ENCODE results near the gene TUSC2. TPM values are rescaled to one million over a fixed set of nuclear protein-coding genes. Genes with fewer than 3 reads are reported as not detected.
A peak's percentile ranks its signal among the peaks of the same experiment; 100 is the strongest.
"Not testable (repeated sequence)": the region's sequence is repeated elsewhere in the genome, so short reads cannot be mapped to it uniquely, and the experiment has no call there.

Gene TUSC2
- total RNA-seq, 2 experiments from 2014 or later = 23.1 to 24.7 TPM

- Histone ChIP-seq H3K27me3 (ENCODE audit: control insufficient read depth in 1 of 2, insufficient read depth in 2 of 2, low read length in 2 of 2) (no peaks in the 10 kb centered on the region), H3K27ac (ENCODE audit: low read depth in 1 of 2, low read length in 2 of 2) (no peak overlapping the region), H3K36me3 (ENCODE audit: insufficient read depth, low read length) (peaks cover 36% of the 10 kb centered on the region), H3K9me3 (ENCODE audit: control insufficient read depth in 1 of 2, insufficient read depth in 1 of 2, low read length in 2 of 2) (no peaks in the 10 kb centered on the region), H3K4me3 (ENCODE audit: low read length) (no peak overlapping the region), H3K4me1 (ENCODE audit: insufficient read depth, low read length) (peaks cover 24% of the 10 kb centered on the region)
- Mint-ChIP-seq H3K27me3 (no peaks in the 10 kb centered on the region), H3K9me3 (no peaks in the 10 kb centered on the region), H3K27ac (no peak overlapping the region), H3K4me1 (ENCODE audit: low read depth) (peaks cover 20% of the 10 kb centered on the region), H3K36me3 (ENCODE audit: low read depth) (peaks cover 32% of the 10 kb centered on the region), H3K4me3 (no peak overlapping the region)
- POLR2A ChIA-PET = interaction anchor here (1.6 kb wide), 1 partner anchor 62 kb away, joined by 4 read pairs; the partner anchor contains the start of genes CYB561D2 and NPRL2
- intact Hi-C loops (cut with DNase I, micrococcal nuclease) = no loop called here
- ATAC-seq (ENCODE audit: poor library complexity) (no peak), DNase-seq (peak in 1 of 14 experiments; percentile 25)
- no peak for TF ChIP-seq CTCF (IDR thresholded peaks at IDR 0.05)
- CTCF ChIA-PET = interaction anchor here (1.8 kb wide), 1 partner anchor 14 kb away, joined by 3 read pairs; no protein-coding TSS in a partner anchor
Observed at GRCh38 chr3:50288387-50289007, 39.5 kb downstream of the TUSC2 start.

GRCh38 chr3:50287262-50287661 is 40.8 kb downstream of the TUSC2 start:
- Histone ChIP-seq H3K4me3 (ENCODE audit: low read length) (no peak overlapping the region), H3K27me3 (ENCODE audit: control insufficient read depth in 1 of 2, insufficient read depth in 2 of 2, low read length in 2 of 2) (no peaks in the 10 kb centered on the region), H3K4me1 (ENCODE audit: insufficient read depth, low read length) (peaks cover 17% of the 10 kb centered on the region), H3K27ac (ENCODE audit: low read depth in 1 of 2, low read length in 2 of 2) (no peak overlapping the region), H3K9me3 (ENCODE audit: control insufficient read depth in 1 of 2, insufficient read depth in 1 of 2, low read length in 2 of 2) (no peaks in the 10 kb centered on the region), H3K36me3 (ENCODE audit: insufficient read depth, low read length) (peaks cover 36% of the 10 kb centered on the region)
- ChIA-PET POLR2A (no interaction called here), CTCF (interaction anchor here (1.8 kb wide), 1 partner anchor 13 kb away, joined by 3 read pairs; no protein-coding TSS in a partner anchor)
- H3K36me3 Mint-ChIP-seq (ENCODE audit: low read depth) = peaks cover 28% of the 10 kb centered on the region
- intact Hi-C loops (cut with DNase I, micrococcal nuclease) = no loop called here
- DNase-seq (peak in 1 of 14 experiments; percentile 10), ATAC-seq (ENCODE audit: poor library complexity) (no peak)
- H3K4me1 Mint-ChIP-seq (ENCODE audit: low read depth) = peaks cover 9% of the 10 kb centered on the region
- TF ChIP-seq CTCF (IDR thresholded peaks at IDR 0.05) = no peak
- no peaks in the 10 kb centered on the region for H3K9me3 Mint-ChIP-seq
- H3K27me3 Mint-ChIP-seq = no peaks in the 10 kb centered on the region
- no peak overlapping the region for H3K4me3 Mint-ChIP-seq
- no peak overlapping the region for H3K27ac Mint-ChIP-seq

- Mint-ChIP-seq H3K4me1 (ENCODE audit: low read depth) (peaks cover 5% of the 10 kb centered on the region), H3K9me3 (no peaks in the 10 kb centered on the region), H3K4me3 (no peak overlapping the region), H3K36me3 (ENCODE audit: low read depth) (peaks cover 27% of the 10 kb centered on the region), H3K27me3 (no peaks in the 10 kb centered on the region), H3K27ac (no peak overlapping the region)
- peaks cover 13% of the 10 kb centered on the region for H3K4me1 ChIP-seq (ENCODE audit: insufficient read depth, low read length)
- ATAC-seq (ENCODE audit: poor library complexity) = no peak
- no peak for TF ChIP-seq CTCF (IDR thresholded peaks at IDR 0.05)
- H3K36me3 ChIP-seq (ENCODE audit: insufficient read depth, low read length) = peaks cover 36% of the 10 kb centered on the region
- no peaks in the 10 kb centered on the region for H3K27me3 ChIP-seq (ENCODE audit: control insufficient read depth in 1 of 2, insufficient read depth in 2 of 2, low read length in 2 of 2)
- no peak overlapping the region for H3K27ac ChIP-seq (ENCODE audit: low read depth in 1 of 2, low read length in 2 of 2)
- DNase-seq = peak in 1 of 14 experiments; percentile 17
- intact Hi-C loops (cut with DNase I, micrococcal nuclease) = no loop called here
- H3K9me3 ChIP-seq (ENCODE audit: control insufficient read depth in 1 of 2, insufficient read depth in 1 of 2, low read length in 2 of 2) = no peaks in the 10 kb centered on the region
- POLR2A ChIA-PET = no interaction called here
- H3K4me3 ChIP-seq (ENCODE audit: low read length) = no peak overlapping the region
- CTCF ChIA-PET = no interaction called here
Observed at GRCh38 chr3:50286322-50287227, 41.4 kb downstream of the TUSC2 start.

- H3K4me3 ChIP-seq (ENCODE audit: low read length); H3K4me1 Mint-ChIP-seq (ENCODE audit: low read depth); H3K4me3 Mint-ChIP-seq; DNase-seq; H3K9me3 ChIP-seq (ENCODE audit: control insufficient read depth in 1 of 2, insufficient read depth in 1 of 2, low read length in 2 of 2); H3K27me3 ChIP-seq (ENCODE audit: control insufficient read depth in 1 of 2, insufficient read depth in 2 of 2, low read length in 2 of 2); intact Hi-C loops (cut with DNase I, micrococcal nuclease); H3K4me1 ChIP-seq (ENCODE audit: insufficient read depth, low read length); ATAC-seq (ENCODE audit: poor library complexity); H3K27ac ChIP-seq (ENCODE audit: low read depth in 1 of 2, low read length in 2 of 2); H3K27ac Mint-ChIP-seq; H3K9me3 Mint-ChIP-seq; H3K27me3 Mint-ChIP-seq: not testable (repeated sequence)
- peaks cover 18% of the 10 kb centered on the region for H3K36me3 Mint-ChIP-seq (ENCODE audit: low read depth)
- POLR2A ChIA-PET = interaction anchor here (1.1 kb wide), 1 partner anchor 15 kb away, joined by 4 read pairs; the partner anchor contains the start of genes HYAL3 and NAA80
- CTCF ChIA-PET = interaction anchor here (1.2 kb wide), 1 partner anchor 9 kb away, joined by 4 read pairs; no protein-coding TSS in a partner anchor
- H3K36me3 ChIP-seq (ENCODE audit: insufficient read depth, low read length) = peaks cover 21% of the 10 kb centered on the region
Observed at GRCh38 chr3:50284121-50284520, 43.9 kb downstream of the TUSC2 start.

All from CD4-positive, alpha-beta T cell (primary cell).